Progenitor cell of endocrine pancreas (in vitro differentiated cells): ENCODE results near the gene SYNGAP1. TPM values are rescaled to one million over a fixed set of nuclear protein-coding genes. Genes with fewer than 3 reads are reported as not detected.
A peak's percentile ranks its signal among the peaks of the same experiment; 100 is the strongest.

Experiments
- DNase-seq: peaks from one replicate; pipeline ENCODE4 v3.0.0; 2021; ENCODE audit warnings: low spot score; ENCODE audit not compliant: unreplicated experiment
- H3K27ac Mint-ChIP-seq: 2 replicates; pipeline ENCODE4 v1.8.0; 2021; ENCODE audit warnings: mild to moderate bottlenecking, moderate library complexity, mixed read lengths
- H3K27me3 Mint-ChIP-seq: 2 replicates; pipeline ENCODE4 v1.8.0; 2021; ENCODE audit warnings: mixed read lengths
- H3K36me3 Mint-ChIP-seq: 2 replicates; pipeline ENCODE4 v1.8.0; 2022; ENCODE audit warnings: mixed read lengths; ENCODE audit not compliant: insufficient read depth
- H3K4me1 Mint-ChIP-seq: 2 replicates; pipeline ENCODE4 v1.8.0; 2021; ENCODE audit warnings: low read depth, mixed read lengths
- H3K4me3 Mint-ChIP-seq: 2 replicates; pipeline ENCODE4 v1.8.0; 2021; ENCODE audit warnings: low read depth, mild to moderate bottlenecking, moderate library complexity, mixed read lengths
- H3K9me3 Mint-ChIP-seq: 2 replicates; pipeline ENCODE4 v1.8.0; 2021; ENCODE audit warnings: low read depth, mixed read lengths
- total RNA-seq: library from RNA; stranded (reverse); gene quantifications from 2 replicates; pipeline ENCODE4 v1.2.1, GENCODE V29; 2021
- TF ChIP-seq, protein P1 (sequence below): fragments of 200-600 bp; sonication (generic); IDR thresholded peaks from one replicate; pipeline ENCODE4 v1.5.0; 2021; ENCODE audit warnings: antibody characterized with exemption, mild to moderate bottlenecking; ENCODE audit not compliant: unreplicated experiment

Gene SYNGAP1
- total RNA-seq, 1 donor from 2014 or later = 60.3 TPM

GRCh38 chr6:33412140-33413009 lies 7.5 kb upstream of the SYNGAP1 start:
- peak overlapping the region; percentile 60 for H3K27ac Mint-ChIP-seq
- no peak for DNase-seq
- TF ChIP-seq, protein P1, sequence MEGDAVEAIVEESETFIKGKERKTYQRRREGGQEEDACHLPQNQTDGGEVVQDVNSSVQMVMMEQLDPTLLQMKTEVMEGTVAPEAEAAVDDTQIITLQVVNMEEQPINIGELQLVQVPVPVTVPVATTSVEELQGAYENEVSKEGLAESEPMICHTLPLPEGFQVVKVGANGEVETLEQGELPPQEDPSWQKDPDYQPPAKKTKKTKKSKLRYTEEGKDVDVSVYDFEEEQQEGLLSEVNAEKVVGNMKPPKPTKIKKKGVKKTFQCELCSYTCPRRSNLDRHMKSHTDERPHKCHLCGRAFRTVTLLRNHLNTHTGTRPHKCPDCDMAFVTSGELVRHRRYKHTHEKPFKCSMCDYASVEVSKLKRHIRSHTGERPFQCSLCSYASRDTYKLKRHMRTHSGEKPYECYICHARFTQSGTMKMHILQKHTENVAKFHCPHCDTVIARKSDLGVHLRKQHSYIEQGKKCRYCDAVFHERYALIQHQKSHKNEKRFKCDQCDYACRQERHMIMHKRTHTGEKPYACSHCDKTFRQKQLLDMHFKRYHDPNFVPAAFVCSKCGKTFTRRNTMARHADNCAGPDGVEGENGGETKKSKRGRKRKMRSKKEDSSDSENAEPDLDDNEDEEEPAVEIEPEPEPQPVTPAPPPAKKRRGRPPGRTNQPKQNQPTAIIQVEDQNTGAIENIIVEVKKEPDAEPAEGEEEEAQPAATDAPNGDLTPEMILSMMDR = no peak
- H3K4me1 Mint-ChIP-seq = peaks cover 31% of the 10 kb centered on the region
- peak overlapping the region; percentile 72 for H3K4me3 Mint-ChIP-seq
- H3K36me3 Mint-ChIP-seq = peaks cover 8% of the 10 kb centered on the region
- no peaks in the 10 kb centered on the region for H3K9me3 Mint-ChIP-seq
- H3K27me3 Mint-ChIP-seq = no peaks in the 10 kb centered on the region

DNA sequence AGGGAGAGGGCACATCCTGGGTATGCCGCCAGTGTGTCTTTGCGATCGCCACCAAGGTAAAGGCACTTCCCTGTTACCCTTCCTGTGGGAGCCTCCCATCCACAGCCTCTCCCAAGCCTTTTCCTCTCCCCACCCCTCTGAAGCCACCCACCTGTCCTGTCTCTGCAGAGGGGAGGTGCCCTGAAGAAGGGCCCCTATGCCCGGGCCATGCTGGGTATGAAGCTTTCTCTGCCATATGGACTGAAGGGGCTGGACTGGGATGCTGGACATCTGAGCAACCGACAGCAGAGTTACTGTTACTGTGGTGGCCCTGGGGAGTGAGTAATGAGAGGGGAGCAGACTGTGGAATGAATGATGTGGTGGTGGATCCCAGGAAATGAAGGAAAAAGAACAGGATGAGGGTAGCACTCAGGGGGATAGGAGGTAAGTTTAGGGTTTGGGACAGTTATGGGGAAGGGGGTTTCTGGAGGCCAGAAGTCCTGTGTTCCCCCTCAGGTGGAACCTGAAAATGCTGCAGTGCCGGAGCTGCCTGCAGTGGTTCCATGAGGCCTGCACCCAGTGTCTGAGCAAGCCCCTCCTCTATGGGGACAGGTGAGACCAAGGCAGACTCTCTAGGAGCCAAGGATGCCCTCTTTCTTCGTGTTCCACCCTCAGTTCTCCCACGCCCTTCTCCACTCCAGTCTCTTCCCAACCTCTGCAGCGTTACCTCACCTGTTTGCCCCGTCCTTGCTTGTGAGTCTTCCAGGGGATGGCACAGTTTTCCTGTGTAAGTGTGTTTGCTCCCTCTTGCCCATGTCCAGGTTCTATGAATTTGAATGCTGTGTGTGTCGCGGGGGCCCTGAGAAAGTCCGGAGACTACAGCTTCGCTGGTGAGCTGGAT lies 6.4 kb upstream of the SYNGAP1 start:
- DNase-seq = no peak
- Mint-ChIP-seq H3K27ac (no peak overlapping the region), H3K4me1 (peaks cover 35% of the 10 kb centered on the region), H3K4me3 (peak overlapping the region; percentile 12), H3K36me3 (peaks cover 8% of the 10 kb centered on the region), H3K9me3 (no peaks in the 10 kb centered on the region), H3K27me3 (no peaks in the 10 kb centered on the region)
- TF ChIP-seq, protein P1 = no peak

GRCh38 chr6:33414592-33415271 lies 5.1 kb upstream of the SYNGAP1 start:
- peak overlapping the region; percentile 3 for H3K27ac Mint-ChIP-seq
- no peaks in the 10 kb centered on the region for H3K9me3 Mint-ChIP-seq
- no peak overlapping the region for H3K4me3 Mint-ChIP-seq
- H3K27me3 Mint-ChIP-seq = no peaks in the 10 kb centered on the region
- peaks cover 8% of the 10 kb centered on the region for H3K36me3 Mint-ChIP-seq
- DNase-seq = no peak
- TF ChIP-seq, protein P1 = peak; percentile 46
- peaks cover 44% of the 10 kb centered on the region for H3K4me1 Mint-ChIP-seq

DNA sequence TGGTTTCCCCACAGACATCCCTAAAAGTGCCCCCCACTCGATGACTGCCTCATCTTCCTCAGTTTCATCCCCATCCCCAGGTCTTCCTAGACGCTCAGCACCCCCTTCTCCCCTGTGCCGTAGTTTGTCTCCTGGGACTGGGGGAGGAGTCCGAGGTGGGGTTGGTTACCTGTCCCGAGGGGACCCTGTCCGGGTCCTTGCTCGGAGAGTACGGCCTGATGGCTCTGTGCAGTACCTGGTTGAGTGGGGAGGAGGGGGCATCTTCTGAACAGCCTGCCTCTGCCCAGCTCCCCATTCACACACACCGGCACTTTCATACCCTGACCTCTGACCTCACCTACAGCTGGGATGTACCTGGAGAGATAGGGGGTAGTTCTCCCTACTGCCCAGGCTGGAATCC lies 4.0 kb upstream of the SYNGAP1 start:
- TF ChIP-seq, protein P1 = no peak

More for the DNA sequence above, 4.0 kb upstream of the SYNGAP1 start:
- H3K9me3 Mint-ChIP-seq = no peaks in the 10 kb centered on the region
- no peak for DNase-seq
- H3K27ac Mint-ChIP-seq = peak overlapping the region; percentile 78
- peaks cover 8% of the 10 kb centered on the region for H3K36me3 Mint-ChIP-seq
- H3K27me3 Mint-ChIP-seq = no peaks in the 10 kb centered on the region
- H3K4me1 Mint-ChIP-seq = peaks cover 44% of the 10 kb centered on the region
- peak overlapping the region; percentile 60 for H3K4me3 Mint-ChIP-seq
